Measurements from ENCODE around the gene THBS2.

Gene THBS2

DNA sequence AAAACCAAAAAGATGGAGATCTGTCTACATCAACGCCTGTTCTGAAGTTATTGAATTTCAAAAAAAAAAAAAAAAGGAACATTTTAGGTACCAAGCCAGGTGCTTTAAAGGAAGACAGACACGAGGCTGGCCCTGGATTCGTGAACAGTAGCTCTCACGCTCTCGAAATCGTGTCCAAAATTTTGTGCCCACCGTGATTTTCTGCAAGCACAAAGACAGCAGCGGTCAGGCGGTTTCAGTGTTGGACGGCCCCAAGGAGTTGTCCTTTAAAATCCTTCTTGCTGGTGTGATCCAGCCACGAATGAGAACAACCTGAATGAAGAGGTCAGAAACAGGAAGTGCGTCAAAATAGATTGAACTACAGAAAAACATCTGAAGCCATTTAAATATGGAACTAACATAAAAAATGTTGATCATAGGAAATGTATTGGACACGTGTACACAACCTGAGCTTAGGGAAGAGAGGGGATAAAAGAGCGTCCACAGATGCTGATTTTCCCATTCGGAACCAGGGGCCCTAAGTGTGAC, 78.2 kb downstream of the THBS2 start:
- CTCF ChIA-PET, result no interaction called here
- POLR2A ChIA-PET, result no interaction called here
- no peak for TF ChIP-seq CTCF (IDR thresholded peaks at IDR 0.05; ENCODE audit: control extremely low read depth, extremely low read depth, low read depth, missing control alignments)
- no peak for DNase-seq (ENCODE audit: extremely low spot score)

DNA sequence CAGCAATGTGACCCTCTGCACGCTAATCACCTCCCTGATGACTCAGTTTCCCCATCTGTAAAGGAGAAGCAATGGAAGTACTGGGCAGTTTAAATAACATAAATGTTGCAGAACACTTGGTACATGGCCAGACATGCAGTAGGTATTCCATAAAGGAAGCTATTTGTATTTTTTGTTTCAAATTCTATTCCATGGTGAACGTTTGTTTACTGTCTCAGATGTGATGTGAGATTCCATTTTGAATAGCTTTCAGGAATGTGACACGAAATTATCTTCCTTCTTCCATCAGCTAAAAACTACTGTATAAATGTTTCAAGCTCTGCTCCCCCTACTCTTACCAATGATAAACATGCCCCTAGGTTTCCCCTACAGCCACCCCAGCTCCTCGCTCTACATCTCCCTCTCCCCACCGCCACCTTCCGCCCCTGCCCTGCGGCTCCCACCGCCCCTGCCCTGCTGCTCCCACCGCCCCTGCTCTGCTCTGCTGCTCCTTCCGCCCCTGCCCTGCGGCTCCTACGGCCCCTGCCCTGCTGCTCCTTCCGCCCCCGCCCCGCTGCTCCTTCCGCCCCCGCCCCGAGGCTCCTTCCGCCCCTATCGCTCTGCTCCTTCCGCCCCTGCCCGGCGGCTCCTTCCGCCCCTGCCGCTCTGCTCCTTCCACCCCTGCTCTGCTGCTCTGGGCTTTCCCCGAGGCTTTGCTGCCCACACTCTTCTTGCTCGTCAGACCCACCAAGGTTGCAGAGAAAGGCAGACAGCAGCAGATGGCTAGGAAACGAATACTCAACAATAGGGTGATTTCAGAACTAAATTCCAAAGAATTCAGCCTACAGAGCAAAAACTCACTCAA, 78.9 kb downstream of the THBS2 start:
- no peak for TF ChIP-seq CTCF (IDR thresholded peaks at IDR 0.05; ENCODE audit: control extremely low read depth, extremely low read depth, low read depth, missing control alignments)
- DNase-seq (ENCODE audit: extremely low spot score), result no peak
- CTCF ChIA-PET, result no interaction called here
- POLR2A ChIA-PET, result no interaction called here

DNA sequence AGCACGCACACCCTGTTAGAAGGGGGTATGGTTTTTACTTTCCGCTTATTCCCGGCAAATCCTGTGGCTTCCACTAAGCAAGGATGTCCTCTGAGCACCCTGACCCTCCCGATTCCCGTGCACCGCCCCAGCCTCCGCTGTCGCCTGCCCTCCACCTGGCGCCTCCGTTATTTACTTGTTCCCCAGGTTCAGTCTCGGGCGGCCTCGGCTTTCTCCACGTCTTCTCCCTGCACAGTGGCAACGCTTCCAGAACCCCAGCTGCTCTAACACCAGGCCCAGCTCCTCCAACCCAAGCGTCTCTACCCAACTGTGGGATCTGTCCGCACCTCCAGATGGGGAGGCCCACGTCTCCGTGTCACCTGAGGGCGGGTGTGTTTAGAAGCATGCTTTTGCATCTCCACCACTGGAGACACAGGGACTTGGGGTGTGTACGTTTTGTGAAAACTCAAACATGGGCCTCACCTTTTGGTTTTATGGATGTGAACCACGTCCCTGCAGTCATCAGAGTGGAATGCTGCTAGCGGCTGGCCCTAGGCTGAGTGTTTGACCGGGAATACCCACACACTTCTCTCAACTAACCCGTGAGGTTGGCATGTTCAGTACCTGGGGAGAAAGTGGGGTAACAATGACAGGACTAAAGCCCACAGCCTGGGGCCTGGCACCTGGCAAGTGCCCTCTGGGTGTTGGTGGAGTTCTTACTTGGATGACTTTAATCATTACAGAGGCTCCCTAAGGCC, 79.9 kb downstream of the THBS2 start:
- POLR2A ChIA-PET, result no interaction called here
- DNase-seq (ENCODE audit: extremely low spot score), result no peak
- CTCF ChIA-PET, result no interaction called here
- TF ChIP-seq CTCF (IDR thresholded peaks at IDR 0.05; ENCODE audit: control extremely low read depth, extremely low read depth, low read depth, missing control alignments), result no peak

DNA sequence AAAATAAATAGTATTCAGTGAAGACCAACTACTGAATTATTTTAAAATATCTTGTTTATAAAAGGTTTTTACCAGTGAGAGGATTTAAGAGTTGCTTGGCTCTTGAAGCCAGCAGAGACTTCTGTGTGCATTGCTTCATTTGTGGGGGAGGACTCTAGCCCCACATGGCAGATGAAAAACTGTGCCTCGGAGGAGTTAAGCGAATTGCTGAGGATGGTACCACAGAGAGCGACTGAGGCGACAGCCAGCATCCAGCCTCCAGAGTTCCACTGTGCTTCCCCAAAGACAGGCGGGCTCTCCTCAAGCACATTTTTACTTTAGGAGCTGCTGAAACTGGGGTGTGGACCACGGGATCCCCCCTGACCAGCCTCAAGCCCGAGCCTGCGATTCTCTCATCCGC, 80.7 kb downstream of the THBS2 start:
- CTCF ChIA-PET, result no interaction called here
- no peak for DNase-seq (ENCODE audit: extremely low spot score)
- POLR2A ChIA-PET, result no interaction called here
- TF ChIP-seq CTCF (IDR thresholded peaks at IDR 0.05; ENCODE audit: control extremely low read depth, extremely low read depth, low read depth, missing control alignments), result no peak

- no peak for DNase-seq (ENCODE audit: extremely low spot score)
- no peak for TF ChIP-seq CTCF (IDR thresholded peaks at IDR 0.05; ENCODE audit: control extremely low read depth, extremely low read depth, low read depth, missing control alignments)
- ChIA-PET POLR2A (no interaction called here), CTCF (no interaction called here)
Observed at GRCh38 chr6:169172456-169172855, 81.2 kb downstream of the THBS2 start.

DNA sequence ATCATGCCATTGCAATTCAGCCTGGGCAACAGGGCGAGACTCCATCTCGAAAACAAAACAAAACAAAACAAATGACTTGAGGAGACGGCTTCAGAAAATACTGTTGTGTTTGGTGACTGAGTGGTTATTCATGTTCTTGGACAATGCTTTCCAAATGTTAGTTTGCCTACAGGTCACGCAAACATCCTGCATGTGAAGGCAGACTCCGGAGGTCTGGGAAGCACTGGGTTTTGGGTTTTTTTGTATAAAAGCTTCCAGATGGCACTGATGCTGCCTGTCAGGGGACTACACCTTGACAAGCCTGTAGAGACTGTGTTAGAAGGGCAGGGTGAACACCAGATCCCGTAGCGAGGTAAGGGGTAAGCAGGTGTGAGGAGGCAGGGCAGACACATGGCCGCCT, 81.7 kb downstream of the THBS2 start:
- DNase-seq (ENCODE audit: extremely low spot score), result no peak
- ChIA-PET CTCF (no interaction called here), POLR2A (no interaction called here)
- TF ChIP-seq CTCF (IDR thresholded peaks at IDR 0.05; ENCODE audit: control extremely low read depth, extremely low read depth, low read depth, missing control alignments), result no peak
